Measurements from ENCODE around the gene SNAP91. TPM values are rescaled to one million over a fixed set of nuclear protein-coding genes. Genes with fewer than 3 reads are reported as not detected.
"Not testable (repeated sequence)": the region's sequence is repeated elsewhere in the genome, so short reads cannot be mapped to it uniquely, and the experiment has no call there.

The SNAP91 gene
- total and polyA plus RNA-seq, 9 donors: 0.71 to 3.1 (median 1.4) TPM

- intact Hi-C loops (cut with DNase I): no loop called here
- H3K4me3 ChIP-seq: no peak overlapping the region
- no peaks in the 10 kb centered on the region for H3K9me3 ChIP-seq
- H3K4me1 ChIP-seq (ENCODE audit: insufficient read depth): no peaks in the 10 kb centered on the region
- no peaks in the 10 kb centered on the region for H3K36me3 ChIP-seq
- H3K27me3 ChIP-seq: no peaks in the 10 kb centered on the region
- no peak for DNase-seq
- 84 to 100% (median 85%) methylated on average over 2 of the region's 2 CpGs for WGBS, 3 donors
- no peak overlapping the region for H3K27ac ChIP-seq
- TF ChIP-seq CTCF (IDR thresholded peaks at IDR 0.05): no peak
- TF ChIP-seq POLR2A (IDR thresholded peaks at IDR 0.05): no peak
- TF ChIP-seq EP300 (IDR thresholded peaks at IDR 0.05): no peak
Observed at GRCh38 chr6:83633149-83633548, 75.8 kb downstream of the SNAP91 start.

DNA sequence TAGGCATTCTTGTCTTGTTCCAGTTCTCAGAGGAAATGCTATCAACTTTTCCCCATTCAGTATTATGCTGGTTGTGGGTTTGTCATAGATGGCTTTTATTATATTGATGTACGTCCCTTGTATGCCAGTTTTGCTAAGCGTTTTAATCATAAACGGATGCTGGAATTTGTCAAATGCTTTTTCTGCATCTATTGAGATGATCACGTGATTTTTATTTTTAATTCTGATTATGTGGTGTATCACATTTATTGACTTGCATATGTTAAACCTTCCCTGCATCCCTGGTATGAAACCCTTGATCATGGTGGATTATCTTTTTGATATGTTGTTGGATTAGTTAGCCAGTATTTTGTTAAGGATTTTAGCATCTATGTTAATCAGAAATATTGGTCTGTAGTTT, 79.0 kb downstream of the SNAP91 start:
- WGBS, 3 donors: 91 to 98% (median 92%) methylated on average over 4 of the region's 4 CpGs
- H3K27me3 ChIP-seq; H3K4me1 ChIP-seq (ENCODE audit: insufficient read depth); H3K4me3 ChIP-seq; intact Hi-C loops (cut with DNase I); DNase-seq; H3K27ac ChIP-seq; H3K9me3 ChIP-seq; H3K36me3 ChIP-seq: not testable (repeated sequence)

DNA sequence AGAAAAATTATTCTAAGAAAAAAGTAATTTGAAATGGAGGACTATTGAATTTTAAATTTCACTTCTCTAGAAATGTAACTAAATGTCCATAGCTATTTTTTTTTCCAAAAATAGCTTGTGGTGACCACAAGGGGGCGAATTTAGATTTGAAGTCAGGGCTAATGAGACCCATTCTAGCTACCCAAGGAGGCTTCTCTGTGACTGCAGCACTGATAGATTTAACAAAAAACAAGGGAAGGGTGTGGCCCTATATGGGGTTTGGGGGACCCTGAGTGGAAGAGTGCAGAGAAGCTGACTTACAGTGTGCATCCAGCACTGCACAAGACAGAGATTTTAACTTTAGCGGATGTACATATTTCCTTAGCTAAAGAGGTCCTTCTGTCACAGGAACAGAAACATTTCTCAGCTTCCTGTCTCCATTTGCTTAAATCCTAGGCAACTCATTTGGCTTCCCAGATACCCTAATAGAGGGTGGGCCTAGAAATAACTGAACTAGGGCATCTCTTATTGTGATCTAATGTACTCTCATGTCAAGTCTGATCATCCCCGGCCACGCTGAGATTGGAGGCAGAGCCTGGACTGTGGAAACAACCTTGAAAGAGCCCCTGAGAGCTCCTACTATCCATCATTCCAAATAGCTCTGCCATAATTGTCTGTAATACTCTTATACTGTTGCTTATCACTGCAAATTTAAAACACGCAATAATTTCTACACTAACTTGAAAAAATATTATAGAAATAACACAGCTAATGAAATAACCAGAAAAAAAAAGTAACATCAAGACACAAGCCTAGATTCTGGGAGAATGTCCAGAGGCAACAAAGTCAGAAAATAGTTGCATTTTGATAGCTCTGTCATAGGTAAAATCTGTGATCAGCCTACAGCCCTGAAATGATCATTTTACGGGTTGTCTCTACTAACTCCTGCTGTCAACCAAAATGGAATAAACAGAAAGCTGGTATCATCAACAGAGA, 93.6 kb downstream of the SNAP91 start:
- Histone ChIP-seq H3K36me3 (no peaks in the 10 kb centered on the region), H3K9me3 (no peaks in the 10 kb centered on the region), H3K27ac (no peak overlapping the region), H3K4me1 (ENCODE audit: insufficient read depth) (no peaks in the 10 kb centered on the region), H3K4me3 (no peak overlapping the region), H3K27me3 (no peaks in the 10 kb centered on the region)
- intact Hi-C loops (cut with DNase I): no loop called here
- WGBS, 3 donors: 53 to 68% (median 68%) methylated on average over 6 of the region's 6 CpGs
- no peak for DNase-seq
- no peak for TF ChIP-seq POLR2A (IDR thresholded peaks at IDR 0.05)
- no peak for TF ChIP-seq CTCF (IDR thresholded peaks at IDR 0.05)
- TF ChIP-seq EP300 (IDR thresholded peaks at IDR 0.05): no peak

DNA sequence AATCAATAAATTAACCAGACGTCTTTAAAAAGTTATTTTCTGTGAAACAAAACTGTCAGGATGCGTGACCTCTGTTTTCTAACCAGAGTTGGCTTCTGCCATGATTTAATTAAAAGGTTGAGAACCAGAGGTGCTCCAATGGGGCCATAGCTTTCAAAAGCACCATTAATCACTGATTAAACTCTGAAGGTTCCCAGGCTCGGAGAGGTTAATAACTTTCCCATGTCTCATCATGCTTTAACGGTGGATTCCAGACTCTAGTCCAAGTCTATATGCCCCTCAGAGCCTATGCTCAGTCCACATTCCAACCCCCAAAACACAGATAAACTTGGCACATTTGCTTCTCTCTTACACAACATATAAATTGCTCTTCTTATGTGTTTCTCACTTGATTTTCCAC, 95.5 kb downstream of the SNAP91 start:
- H3K9me3 ChIP-seq: no peaks in the 10 kb centered on the region
- H3K36me3 ChIP-seq: no peaks in the 10 kb centered on the region
- H3K4me1 ChIP-seq (ENCODE audit: insufficient read depth): no peaks in the 10 kb centered on the region
- no peak overlapping the region for H3K27ac ChIP-seq
- no peaks in the 10 kb centered on the region for H3K27me3 ChIP-seq
- intact Hi-C loops (cut with DNase I): no loop called here
- TF ChIP-seq EP300 (IDR thresholded peaks at IDR 0.05): no peak
- no peak for TF ChIP-seq POLR2A (IDR thresholded peaks at IDR 0.05)
- no peak for TF ChIP-seq CTCF (IDR thresholded peaks at IDR 0.05)
- 71 to 75% (median 75%) methylated on average over 4 of the region's 4 CpGs for WGBS, 3 donors
- no peak for DNase-seq
- H3K4me3 ChIP-seq: no peak overlapping the region

DNA sequence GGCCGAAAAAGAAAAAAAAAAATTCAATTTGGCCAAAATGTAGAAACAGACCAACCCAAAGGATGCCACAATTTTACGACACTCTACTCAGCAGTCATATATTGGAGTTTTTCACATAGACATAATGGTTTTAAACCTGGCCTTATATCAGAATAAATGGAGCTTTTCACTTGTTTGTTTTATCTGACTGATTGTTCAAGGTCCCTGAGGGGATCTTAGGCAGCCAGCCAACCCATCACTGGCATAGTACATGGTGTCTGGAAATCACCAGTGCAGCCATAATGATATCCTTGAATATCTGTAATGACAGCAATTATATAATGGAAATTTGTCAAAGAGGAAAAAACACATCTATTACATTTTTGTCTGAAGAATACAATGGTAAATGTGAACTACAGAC, 99.7 kb downstream of the SNAP91 start:
- WGBS, 3 donors: 90 to 93% (median 93%) methylated on average over 2 of the region's 2 CpGs
- no peaks in the 10 kb centered on the region for H3K9me3 ChIP-seq
- H3K27ac ChIP-seq: no peak overlapping the region
- no peak for TF ChIP-seq EP300 (IDR thresholded peaks at IDR 0.05)
- no peak for TF ChIP-seq POLR2A (IDR thresholded peaks at IDR 0.05)
- no peak for TF ChIP-seq CTCF (IDR thresholded peaks at IDR 0.05)
- H3K4me1 ChIP-seq (ENCODE audit: insufficient read depth): no peaks in the 10 kb centered on the region
- H3K27me3 ChIP-seq: no peaks in the 10 kb centered on the region
- DNase-seq: no peak
- H3K36me3 ChIP-seq: no peaks in the 10 kb centered on the region
- intact Hi-C loops (cut with DNase I): no loop called here
- H3K4me3 ChIP-seq: no peak overlapping the region

All from ovary (tissue), 9 donors.